ENCODE results near the gene WDR26.
"Not testable (repeated sequence)": the region's sequence is repeated elsewhere in the genome, so short reads cannot be mapped to it uniquely, and the experiment has no call there.

The WDR26 gene

GRCh38 chr1:224433701-224434672 lies 610 bp downstream of the WDR26 start:
- peak; percentile 42 to 50 for DNase-seq

- DNase-seq = peak; percentile 22 to 35
Measured at GRCh38 chr1:224433041-224433691, 1.4 kb downstream of the WDR26 start.

- no peak for DNase-seq
Measured at GRCh38 chr1:224432672-224433040, 1.9 kb downstream of the WDR26 start.

GRCh38 chr1:224432146-224432545 lies 2.5 kb downstream of the WDR26 start:
- DNase-seq = no peak

GRCh38 chr1:224431726-224432125 lies 2.9 kb downstream of the WDR26 start:
- DNase-seq = no peak

- DNase-seq = peak; percentile 43 to 51
Measured at GRCh38 chr1:224430511-224431113, 4.0 kb downstream of the WDR26 start.

GRCh38 chr1:224429616-224430326 lies 4.8 kb downstream of the WDR26 start:
- no peak for DNase-seq

- DNase-seq = not testable (repeated sequence)
Measured at GRCh38 chr1:224428713-224429112, 5.9 kb downstream of the WDR26 start.

- no peak for DNase-seq
Measured at GRCh38 chr1:224427346-224427745, 7.3 kb downstream of the WDR26 start.

GRCh38 chr1:224426869-224427268 lies 7.7 kb downstream of the WDR26 start:
- DNase-seq = not testable (repeated sequence)

- no peak for DNase-seq
Measured at GRCh38 chr1:224425279-224425884, 9.2 kb downstream of the WDR26 start.

- DNase-seq = no peak
Measured at GRCh38 chr1:224420106-224420505, 14.5 kb downstream of the WDR26 start.

- DNase-seq = no peak
Measured at GRCh38 chr1:224411766-224412165, 22.8 kb downstream of the WDR26 start.

GRCh38 chr1:224408294-224408590 lies 26.4 kb downstream of the WDR26 start:
- no peak for DNase-seq

- DNase-seq = no peak
Measured at GRCh38 chr1:224407571-224408293, 26.9 kb downstream of the WDR26 start.

GRCh38 chr1:224406216-224406615 lies 28.4 kb downstream of the WDR26 start:
- DNase-seq = no peak

GRCh38 chr1:224405604-224405970 lies 29.0 kb downstream of the WDR26 start:
- DNase-seq = no peak

- DNase-seq = no peak
Measured at GRCh38 chr1:224404916-224405603, 29.5 kb downstream of the WDR26 start.

GRCh38 chr1:224402472-224403036 lies 32.0 kb downstream of the WDR26 start:
- DNase-seq = no peak

GRCh38 chr1:224399887-224400286 lies 34.7 kb downstream of the WDR26 start:
- no peak for DNase-seq

GRCh38 chr1:224393294-224393693 lies 41.3 kb downstream of the WDR26 start:
- no peak for DNase-seq

All from activated CD4-positive, alpha-beta T cell treated with anti-CD3 and anti-CD28 coated beads for 4 hours (primary cell).